Heart left ventricle (tissue), 16 donors: Measurements from ENCODE around the gene SLC47A2. TPM values are rescaled to one million over a fixed set of nuclear protein-coding genes. Genes with fewer than 3 reads are reported as not detected.

Experiments used
- ATAC-seq, 4 donors: fragments of 200-7000 bp; cut with Tn5 transposase; one replicate each; pipeline ENCODE4 v1.9.1; 2020 to 2022; ENCODE audit warnings: moderate library complexity in 4 of 4, mild to moderate bottlenecking in 3 of 4, moderate number of reproducible peaks in 1 of 4
- DNase-seq, 5 donors: peaks; one replicate each; pipeline ENCODE4 v3.0.0-alpha.2; 2020
- H3K27ac ChIP-seq, 12 donors: fragments of 200-600 bp; sonication (generic) in 4 of 12; one replicate each; pipeline versions ENCODE4 v1.5.0 to v1.8.0; 2016 to 2022; ENCODE audit warnings: mild to moderate bottlenecking in 2 of 12
- H3K27me3 ChIP-seq, 9 donors: fragments of 200-600 bp; sonication (generic) in 2 of 9; one replicate each; pipeline versions ENCODE4 v1.5.1 to v1.8.0; 2016 to 2022; ENCODE audit warnings: mild to moderate bottlenecking in 3 of 9
- H3K36me3 ChIP-seq, 9 donors: fragments of 200-600 bp; sonication (generic) in 2 of 9; one replicate each; pipeline versions ENCODE4 v1.5.0 to v1.8.0; 2018 to 2022; ENCODE audit warnings: mild to moderate bottlenecking in 2 of 9
- H3K4me1 ChIP-seq, 12 donors: fragments of 200-600 bp; sonication (generic) in 4 of 12; one replicate each; pipeline versions ENCODE4 v1.5.0 to v1.8.0; 2016 to 2022; ENCODE audit warnings: mild to moderate bottlenecking in 3 of 12
- H3K4me3 ChIP-seq, 12 donors: fragments of 200-600 bp; sonication (generic) in 4 of 12; one replicate each; pipeline versions ENCODE4 v1.5.0 to v1.8.0; 2017 to 2022; ENCODE audit warnings: mild to moderate bottlenecking in 9 of 12, moderate library complexity in 4 of 12
- H3K9me3 ChIP-seq, 12 donors: fragments of 200-600 bp; sonication (generic) in 4 of 12; one replicate each; pipeline versions ENCODE4 v1.5.0 to v1.8.0; 2016 to 2022; ENCODE audit warnings: mild to moderate bottlenecking in 1 of 12
- POLR2A ChIP-seq, 2 donors: fragments of 450-650 bp; IDR thresholded peaks; one replicate each; pipeline ENCODE4 v1.6.1; 2017; ENCODE audit warnings: antibody characterized with exemption in 2 of 2, mild to moderate bottlenecking in 2 of 2, moderate library complexity in 2 of 2
- WGBS, 4 donors: extraction: QIAGEN DNeasy Blood & Tissue Kit in 2 of 4; methylation state at CpG; one replicate each; pipeline versions ENCODE4 v1.1.5 to v1.1.7; 2013 to 2018; 5-methylcytosine and 5-hydroxymethylcytosine counted together
- intact Hi-C, 10 donors: fragments of 100-400 bp; cut with DNase I; formaldehyde crosslinking; loops; one replicate each; pipeline versions ENCODE4 v1.11.1 to v1.14.2; 2022
- polyA plus RNA-seq, 2 donors: library from polyadenylated mRNA; stranded (reverse); fragments of 200-250 nt; gene quantifications; one replicate each; pipeline ENCODE4 v1.2.3, GENCODE V29; 2013
- total RNA-seq, 9 donors: library from RNA; depleted of rRNA in 2 of 9; stranded (reverse); fragments of >200 nt in 2 of 9; fragmentation: NEBNext Ultra II Directional in 3 of 9; extraction: Animal tissue kit (Norgen Biotek cat#: 25700) in 3 of 9; gene quantifications; one replicate each; pipeline versions ENCODE4 v1.1.0 to v1.2.4, GENCODE V29; 2016 to 2023
- TF ChIP-seq, protein P1 (sequence below), 12 donors: fragments of 200-600 bp; sonication (generic) in 4 of 12; IDR thresholded peaks; one replicate each; pipeline versions ENCODE4 v1.5.0 to v1.8.0; 2018 to 2022; ENCODE audit warnings: antibody characterized with exemption in 12 of 12, mild to moderate bottlenecking in 5 of 12
- donor health status: ischemic (EF 13 %, LVEDD 7.1; RV severe dilation, severe dysfunction).
- donor health status: healthy with polysubstance abuse.
- donor health status: DM: no; HTN: yes; CAD: no.
- donor health status: DM: no; HTN: no; CAD: no.
- donor health status: ischemic (EF 25% LVEDD 6.9; RV normal size, moderate dysfunction).
- donor health status: ischemic (EF 25% LVEDD 5.7; RV mildly dilated, moderate dysfunction).
- donor health status: healthy.
- donor health status: DM: yes; HTN: yes; CAD: no.
- donor health status: ischemic (EF 35%, LVEDD 5.7; RV mildly dilated, moderate dysfunction).
- donor health status: nonischemic (EF 11% LVEDD 7.7; RV severe dilation, severe dysfunction).
- donor health status: DM: yes; HTN: yes; CAD: no.
- donor health status: PGD.
- donor health status: ischemic (EF 29% LVEDD 5.4; RV normal size, mild dysfunction).
- donor health status: nonischemic (EF 23%, LVEDD 6.1; RV moderate dilation, normal function).

The SLC47A2 gene
- total and polyA plus RNA-seq, 11 donors: 0.32 TPM; not detected in 10

DNA sequence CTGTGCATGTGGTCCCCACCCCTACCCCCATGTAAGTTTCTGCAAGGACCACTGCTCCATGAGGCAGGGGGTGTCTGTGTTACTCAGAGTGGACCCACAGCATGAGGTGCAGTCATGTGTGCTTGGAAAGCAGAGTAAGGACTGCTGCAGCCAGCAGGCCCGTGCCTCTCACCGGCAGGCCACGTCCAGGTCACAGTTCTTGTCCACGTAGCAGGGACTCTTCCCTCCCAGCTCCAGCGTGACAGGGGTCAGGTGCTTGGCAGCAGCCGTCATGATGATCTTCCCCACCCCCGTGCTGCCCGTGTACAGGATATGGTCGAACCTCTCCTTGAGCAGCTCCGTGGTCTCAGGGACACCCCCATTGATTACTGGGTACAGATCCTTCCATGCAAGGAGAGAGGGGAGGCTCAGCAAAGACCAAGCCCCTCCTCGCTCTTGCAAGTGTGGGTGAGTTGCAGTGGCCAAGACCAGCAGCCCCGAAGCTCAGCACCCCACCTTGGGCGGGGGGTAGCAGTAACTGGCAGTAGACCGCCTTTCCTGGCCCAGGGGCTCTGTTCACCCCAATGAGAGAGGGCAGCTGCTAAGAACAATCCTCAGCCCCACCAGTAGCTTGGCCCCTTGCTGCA is 25.6 kb upstream of the SLC47A2 start:
- no peaks in the 10 kb centered on the region for H3K36me3 ChIP-seq
- H3K9me3 ChIP-seq: no peaks in the 10 kb centered on the region
- H3K27ac ChIP-seq: no peak overlapping the region
- 80 to 88% (median 85%) methylated on average over 9 to 14 of the region's 14 CpGs for WGBS, 4 donors
- no peak for TF ChIP-seq POLR2A (IDR thresholded peaks at IDR 0.05)
- TF ChIP-seq, protein P1, sequence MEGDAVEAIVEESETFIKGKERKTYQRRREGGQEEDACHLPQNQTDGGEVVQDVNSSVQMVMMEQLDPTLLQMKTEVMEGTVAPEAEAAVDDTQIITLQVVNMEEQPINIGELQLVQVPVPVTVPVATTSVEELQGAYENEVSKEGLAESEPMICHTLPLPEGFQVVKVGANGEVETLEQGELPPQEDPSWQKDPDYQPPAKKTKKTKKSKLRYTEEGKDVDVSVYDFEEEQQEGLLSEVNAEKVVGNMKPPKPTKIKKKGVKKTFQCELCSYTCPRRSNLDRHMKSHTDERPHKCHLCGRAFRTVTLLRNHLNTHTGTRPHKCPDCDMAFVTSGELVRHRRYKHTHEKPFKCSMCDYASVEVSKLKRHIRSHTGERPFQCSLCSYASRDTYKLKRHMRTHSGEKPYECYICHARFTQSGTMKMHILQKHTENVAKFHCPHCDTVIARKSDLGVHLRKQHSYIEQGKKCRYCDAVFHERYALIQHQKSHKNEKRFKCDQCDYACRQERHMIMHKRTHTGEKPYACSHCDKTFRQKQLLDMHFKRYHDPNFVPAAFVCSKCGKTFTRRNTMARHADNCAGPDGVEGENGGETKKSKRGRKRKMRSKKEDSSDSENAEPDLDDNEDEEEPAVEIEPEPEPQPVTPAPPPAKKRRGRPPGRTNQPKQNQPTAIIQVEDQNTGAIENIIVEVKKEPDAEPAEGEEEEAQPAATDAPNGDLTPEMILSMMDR (IDR thresholded peaks at IDR 0.05): no peak
- no peak overlapping the region for H3K4me3 ChIP-seq
- H3K27me3 ChIP-seq: no peaks in the 10 kb centered on the region
- H3K4me1 ChIP-seq: peaks cover 0 to 13% (median 5%) of the 10 kb centered on the region in 12 donors
- DNase-seq (no peak), ATAC-seq (no peak)
- intact Hi-C loops: loop anchor here in 2 of 10 donors (10.0 kb wide), 2 partner anchors 77 to 97 kb away; partner anchors contain the start of gene ALDH3A2 (in 1 of the 2)

DNA sequence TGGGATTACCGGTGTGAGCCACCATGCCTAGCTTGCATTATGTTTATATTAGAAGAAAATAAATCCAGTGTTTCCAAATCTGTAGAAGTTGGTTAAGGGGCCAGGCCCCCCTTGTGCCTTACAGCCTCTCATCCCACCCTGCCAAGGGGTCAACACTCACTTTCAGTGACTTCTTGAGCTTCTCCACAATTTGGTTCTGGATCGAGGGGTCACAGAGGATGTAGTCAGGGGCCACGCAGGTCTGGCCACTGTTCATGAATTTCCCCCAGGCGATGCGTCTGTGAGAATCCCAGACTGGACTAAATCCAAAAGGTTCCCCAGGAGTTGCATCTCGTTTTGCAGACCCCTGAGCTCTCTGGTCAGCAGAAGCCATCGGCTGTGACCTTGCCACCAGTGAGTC is 24.5 kb upstream of the SLC47A2 start:
- H3K27ac ChIP-seq: no peak overlapping the region
- ATAC-seq: no peak
- no peaks in the 10 kb centered on the region for H3K27me3 ChIP-seq
- no peaks in the 10 kb centered on the region for H3K36me3 ChIP-seq
- peaks cover 0 to 13% (median 5%) of the 10 kb centered on the region in 12 donors for H3K4me1 ChIP-seq
- intact Hi-C loops: loop anchor here in 2 of 10 donors (10.0 kb wide), 2 partner anchors 76 to 96 kb away; partner anchors contain the start of gene ALDH3A2 (in 1 of the 2)
- H3K4me3 ChIP-seq: no peak overlapping the region
- no peak for DNase-seq
- WGBS, 4 donors: 84 to 90% (median 88%) methylated on average over 7 of the region's 7 CpGs
- H3K9me3 ChIP-seq: no peaks in the 10 kb centered on the region
- TF ChIP-seq POLR2A (IDR thresholded peaks at IDR 0.05): no peak
- TF ChIP-seq, protein P1 (IDR thresholded peaks at IDR 0.05): no peak

DNA sequence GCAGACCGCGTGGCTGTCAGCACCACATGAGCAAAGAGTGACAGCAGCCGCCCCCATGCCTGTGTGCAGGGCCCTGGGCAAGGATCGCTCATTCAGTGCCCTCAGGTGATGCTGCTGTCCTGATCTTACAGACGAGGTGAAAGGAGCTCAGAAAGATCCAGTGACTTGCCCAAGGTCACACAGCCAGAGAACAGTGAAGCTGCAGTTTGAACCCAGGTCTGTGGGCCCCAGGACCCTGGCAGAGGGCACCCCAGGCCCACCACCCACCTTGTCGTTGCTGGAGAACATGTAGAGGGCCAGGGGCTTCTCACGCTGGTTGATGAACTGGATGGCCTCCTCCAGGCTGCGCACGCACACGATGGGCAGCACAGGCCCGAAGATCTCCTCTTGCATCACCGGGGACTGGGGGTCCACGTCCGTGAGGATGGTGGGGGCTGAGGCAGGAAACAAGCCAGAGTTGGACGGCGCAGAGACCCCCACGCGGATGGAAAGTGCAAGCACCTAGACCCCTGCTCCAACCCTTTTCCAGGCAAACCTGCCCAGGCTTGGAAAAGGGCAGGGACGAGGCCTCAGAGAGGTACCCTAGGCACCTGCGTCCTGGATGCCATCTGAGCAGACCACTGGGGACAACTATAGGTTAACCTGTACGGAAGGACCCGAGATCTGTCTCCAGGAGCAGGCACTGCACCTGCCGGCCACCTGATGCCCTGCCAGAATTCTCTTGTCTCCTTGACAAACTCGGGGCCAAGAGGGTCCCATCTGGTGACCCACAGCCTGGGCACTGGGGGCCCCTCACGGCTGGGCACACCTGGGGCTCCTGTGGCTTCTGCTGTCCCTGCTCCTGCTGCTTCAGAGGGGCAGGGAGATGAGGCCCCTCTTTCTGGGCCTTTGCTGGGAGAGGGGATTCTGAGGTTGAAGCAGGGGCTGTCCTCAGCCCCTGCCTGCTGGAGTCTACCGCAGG is 23.1 kb upstream of the SLC47A2 start:
- no peak for TF ChIP-seq POLR2A (IDR thresholded peaks at IDR 0.05)
- TF ChIP-seq, protein P1 (IDR thresholded peaks at IDR 0.05): no peak
- Histone ChIP-seq H3K36me3 (no peaks in the 10 kb centered on the region), H3K4me1 (peaks cover 0 to 3% (median 0%) of the 10 kb centered on the region in 12 donors), H3K9me3 (no peaks in the 10 kb centered on the region), H3K4me3 (no peak overlapping the region), H3K27me3 (no peaks in the 10 kb centered on the region), H3K27ac (no peak overlapping the region)
- WGBS, 4 donors: 85 to 91% (median 90%) methylated on average over 11 to 26 of the region's 26 CpGs
- ATAC-seq (no peak), DNase-seq (no peak)
- intact Hi-C loops: loop anchor here in 2 of 10 donors (10.0 kb wide), 2 partner anchors 75 to 95 kb away; partner anchors contain the start of gene ALDH3A2 (in 1 of the 2)

DNA sequence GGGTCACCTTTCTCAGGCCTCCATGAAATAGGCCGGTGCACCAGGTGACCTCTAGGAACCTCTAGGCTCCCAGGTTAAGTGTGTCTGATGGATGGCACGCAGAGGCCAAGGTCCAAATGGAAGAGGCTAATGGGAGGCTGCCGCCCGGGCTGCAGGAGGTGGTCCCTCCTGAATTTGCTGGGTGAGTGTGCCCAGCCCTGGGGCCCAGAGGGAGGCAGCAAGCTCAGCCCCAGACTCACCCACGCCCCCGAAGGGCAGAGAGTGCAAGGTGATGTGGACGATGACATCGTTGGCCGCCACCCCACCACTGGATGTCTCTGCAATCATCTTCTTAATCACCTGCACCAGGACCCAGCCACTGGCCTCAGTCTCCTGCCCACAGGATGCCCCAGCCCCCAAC is 22.4 kb upstream of the SLC47A2 start:
- intact Hi-C loops: no loop called here
- H3K4me3 ChIP-seq: no peak overlapping the region
- WGBS, 4 donors: 93 to 100% (median 98%) methylated on average over 3 to 9 of the region's 9 CpGs
- H3K36me3 ChIP-seq: no peaks in the 10 kb centered on the region
- no peaks in the 10 kb centered on the region for H3K9me3 ChIP-seq
- ATAC-seq (no peak), DNase-seq (no peak)
- no peaks in the 10 kb centered on the region for H3K4me1 ChIP-seq
- no peak for TF ChIP-seq POLR2A (IDR thresholded peaks at IDR 0.05)
- TF ChIP-seq, protein P1 (IDR thresholded peaks at IDR 0.05): no peak
- no peak overlapping the region for H3K27ac ChIP-seq
- H3K27me3 ChIP-seq: no peaks in the 10 kb centered on the region
